Epithelial cell of proximal tubule (primary cell): ENCODE results near the gene MMP20. TPM values are rescaled to one million over a fixed set of nuclear protein-coding genes. Genes with fewer than 3 reads are reported as not detected.
A peak's percentile ranks its signal among the peaks of the same experiment; 100 is the strongest.

Experiments used
- DNase-seq: peaks from one replicate; pipeline ENCODE4 v3.0.0-alpha.2; 2011; ENCODE audit warnings: low read depth
- H3K4me3 ChIP-seq: 2 replicates; pipeline ENCODE4 v1.5.1; 2011; ENCODE audit warnings: low read depth, mild to moderate bottlenecking, low read length
- total RNA-seq: library from RNA; depleted of rRNA; stranded (reverse); fragments of >200 nt; gene quantifications from 2 replicates; pipeline ENCODE4 v1.2.3, GENCODE V29; 2015
- TF ChIP-seq, protein P1 (sequence below): conservative IDR thresholded peaks from 2 replicates; pipeline ENCODE4 v1.5.1; 2012; ENCODE audit warnings: low read depth, mild to moderate bottlenecking, low read length

The MMP20 gene
- total RNA-seq, 1 donor from 2014 or later, result not detected

- TF ChIP-seq, protein P1, sequence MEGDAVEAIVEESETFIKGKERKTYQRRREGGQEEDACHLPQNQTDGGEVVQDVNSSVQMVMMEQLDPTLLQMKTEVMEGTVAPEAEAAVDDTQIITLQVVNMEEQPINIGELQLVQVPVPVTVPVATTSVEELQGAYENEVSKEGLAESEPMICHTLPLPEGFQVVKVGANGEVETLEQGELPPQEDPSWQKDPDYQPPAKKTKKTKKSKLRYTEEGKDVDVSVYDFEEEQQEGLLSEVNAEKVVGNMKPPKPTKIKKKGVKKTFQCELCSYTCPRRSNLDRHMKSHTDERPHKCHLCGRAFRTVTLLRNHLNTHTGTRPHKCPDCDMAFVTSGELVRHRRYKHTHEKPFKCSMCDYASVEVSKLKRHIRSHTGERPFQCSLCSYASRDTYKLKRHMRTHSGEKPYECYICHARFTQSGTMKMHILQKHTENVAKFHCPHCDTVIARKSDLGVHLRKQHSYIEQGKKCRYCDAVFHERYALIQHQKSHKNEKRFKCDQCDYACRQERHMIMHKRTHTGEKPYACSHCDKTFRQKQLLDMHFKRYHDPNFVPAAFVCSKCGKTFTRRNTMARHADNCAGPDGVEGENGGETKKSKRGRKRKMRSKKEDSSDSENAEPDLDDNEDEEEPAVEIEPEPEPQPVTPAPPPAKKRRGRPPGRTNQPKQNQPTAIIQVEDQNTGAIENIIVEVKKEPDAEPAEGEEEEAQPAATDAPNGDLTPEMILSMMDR, result no peak
- no peak for DNase-seq
These were observed 16.4 kb downstream of the MMP20 start for GRCh38 chr11:102608699-102609098.

DNA sequence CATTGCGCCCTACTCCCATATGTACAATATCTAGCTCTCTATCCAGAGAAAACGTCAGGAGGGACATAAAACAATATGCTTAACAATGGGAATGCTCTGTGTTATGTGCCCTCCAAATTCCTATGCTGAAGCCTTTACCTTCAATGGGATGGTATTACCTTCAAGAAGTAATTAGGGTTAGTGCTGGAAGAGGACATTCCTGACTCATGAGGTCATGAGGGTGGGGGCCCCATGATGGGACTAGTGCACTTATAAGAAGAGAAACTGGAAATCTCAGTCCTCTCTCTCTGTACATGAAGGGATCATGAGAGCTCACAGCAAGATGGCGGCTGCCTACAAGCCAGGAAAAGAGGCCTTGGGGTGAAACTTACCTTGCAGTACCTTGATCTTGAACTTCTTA is 20.3 kb downstream of the MMP20 start:
- no peak for DNase-seq
- H3K4me3 ChIP-seq, result no peak overlapping the region
- TF ChIP-seq, protein P1, result no peak

More at GRCh38 chr11:102608699-102609098, 16.4 kb downstream of the MMP20 start:
- H3K4me3 ChIP-seq, result no peak overlapping the region

- TF ChIP-seq, protein P1, result no peak
- DNase-seq, result no peak
- no peak overlapping the region for H3K4me3 ChIP-seq
These were observed 21.1 kb downstream of the MMP20 start for GRCh38 chr11:102604011-102604410.

DNA sequence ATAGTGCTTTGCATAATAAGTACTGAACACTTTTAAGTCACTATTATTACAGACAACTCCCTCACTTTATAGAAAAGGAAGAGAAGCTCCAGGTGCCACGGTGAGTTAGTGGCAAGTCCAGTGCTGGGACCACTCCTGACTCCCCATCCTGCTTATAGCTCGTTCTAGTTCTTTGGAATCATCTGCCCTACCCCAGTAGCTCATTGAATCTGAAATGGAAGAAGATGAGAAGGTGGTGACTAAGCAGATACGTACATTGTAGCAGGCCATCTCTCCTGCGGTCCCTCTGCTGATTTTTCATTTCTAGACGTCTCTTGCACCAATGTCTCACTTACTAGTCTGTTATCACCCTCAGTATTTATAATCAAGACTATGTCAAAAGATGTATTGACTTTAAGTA is 21.6 kb downstream of the MMP20 start:
- H3K4me3 ChIP-seq, result no peak overlapping the region
- TF ChIP-seq, protein P1, result no peak
- DNase-seq, result no peak

DNA sequence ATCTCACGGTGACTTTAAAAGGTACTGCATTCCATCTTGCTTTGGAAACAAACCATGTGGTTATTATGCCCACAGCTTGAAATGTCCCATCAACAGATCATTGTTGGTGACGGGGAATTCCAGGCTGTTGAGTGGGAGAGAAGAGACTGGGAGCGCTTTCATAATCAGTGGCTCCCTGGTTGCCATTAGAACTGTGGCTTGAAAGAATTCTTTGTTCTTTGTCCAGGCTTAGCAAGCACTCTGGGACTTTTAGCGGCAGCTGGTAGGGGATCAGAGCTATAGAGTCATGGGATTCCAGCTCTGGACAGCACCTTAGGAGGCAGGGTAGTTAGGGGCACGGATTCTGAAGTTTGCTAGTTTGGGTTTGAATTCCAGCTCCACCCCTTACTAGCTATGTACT is 22.0 kb downstream of the MMP20 start:
- DNase-seq, result peak; percentile 79
- TF ChIP-seq, protein P1, result no peak
- H3K4me3 ChIP-seq, result no peak overlapping the region

DNA sequence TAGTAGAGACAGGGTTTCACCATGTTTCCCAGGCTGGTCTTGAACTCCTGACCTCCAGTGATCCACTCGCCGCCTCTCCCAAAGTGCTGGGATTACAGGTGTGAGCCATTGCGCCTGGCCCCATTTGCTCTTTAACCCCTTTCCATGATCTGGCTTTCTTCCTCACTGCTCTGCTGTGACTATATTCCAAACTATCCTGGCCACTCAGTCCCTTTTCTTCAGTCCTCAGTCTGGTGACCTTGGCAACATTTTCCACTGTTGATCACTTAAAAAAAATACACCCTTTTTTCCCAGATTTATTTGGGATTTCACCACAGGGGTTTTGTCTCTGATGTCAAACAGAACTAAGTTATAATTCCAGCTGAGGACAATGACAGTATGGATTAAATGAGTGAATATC is 24.5 kb downstream of the MMP20 start:
- H3K4me3 ChIP-seq, result no peak overlapping the region
- TF ChIP-seq, protein P1, result no peak
- no peak for DNase-seq

- H3K4me3 ChIP-seq, result no peak overlapping the region
- DNase-seq, result peak; percentile 100
- TF ChIP-seq, protein P1, result no peak
These were observed 25.4 kb downstream of the MMP20 start for GRCh38 chr11:102599642-102600261.
